Endothelial cell of umbilical vein (primary cell): ENCODE data around the gene PRRT4.

Experiments used
- CTCF ChIP-seq, 2 donors: IDR thresholded peaks; 1 replicate in 1 of 2; 2 replicates in 1 of 2; pipeline ENCODE4 v1.5.1; 2011; ENCODE audit warnings: low read length in 2 of 2, mild to moderate bottlenecking in 2 of 2, moderate library complexity in 2 of 2, control low read depth in 1 of 2, inconsistent platforms in 1 of 2, low read depth in 1 of 2; ENCODE audit not compliant: insufficient read depth in 1 of 2; ENCODE audit errors: extremely low read depth in 1 of 2
- EZH2 ChIP-seq: IDR thresholded peaks from 2 replicates; pipeline ENCODE4 v1.6.1; 2012; ENCODE audit warnings: borderline replicate concordance, low read depth, mild to moderate bottlenecking, moderate library complexity, low read length, inconsistent platforms; ENCODE audit not compliant: severe bottlenecking
- POLR2A ChIP-seq: IDR thresholded peaks from 2 replicates; pipeline ENCODE4 v1.6.1; 2012; ENCODE audit warnings: low read depth, mild to moderate bottlenecking, control low read depth, low read length
- POLR2AphosphoS5 ChIP-seq: IDR thresholded peaks from 2 replicates; pipeline ENCODE4 v1.6.1; 2012; ENCODE audit warnings: low read depth, mild to moderate bottlenecking, control low read depth, low read length, moderate library complexity; ENCODE audit not compliant: insufficient read depth

DNA sequence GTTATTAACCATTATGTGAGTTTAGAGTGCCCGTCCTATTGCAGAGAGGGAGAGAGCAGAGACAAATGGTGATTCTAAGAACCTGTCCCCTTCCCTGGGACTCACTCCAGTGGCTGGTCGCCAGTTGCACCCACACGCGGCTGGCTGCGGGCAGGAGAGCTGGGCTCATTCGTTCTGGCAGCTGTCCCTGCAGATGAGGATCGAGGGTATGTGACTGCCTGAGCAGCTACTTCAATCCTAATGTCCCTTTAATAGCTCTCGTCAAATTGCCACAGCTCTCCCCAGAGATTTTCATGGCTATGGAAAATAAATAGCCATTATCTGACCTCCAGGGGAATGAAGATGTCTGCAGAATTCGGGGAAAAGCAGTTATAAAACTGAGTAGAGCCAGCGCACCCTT, 59.4 kb downstream of the PRRT4 start:
- TF ChIP-seq POLR2A (no peak), CTCF (IDR thresholded peaks at IDR 0.05; ENCODE audit: extremely low read depth in 1 of 2, insufficient read depth in 1 of 2, low read depth in 1 of 2, low read length in 2 of 2) (no peak), EZH2 (no peak), POLR2AphosphoS5 (no peak)
